Activated CD8-positive, alpha-beta memory T cell treated with anti-CD3 and anti-CD28 coated beads, Interleukin-2, amount 50 U/mL, for 1 hour (primary cell): ENCODE measurements around the gene MARK3.
A peak's percentile ranks its signal among the peaks of the same experiment; 100 is the strongest.

ENCODE experiments used
- DNase-seq: peaks from one replicate; pipeline ENCODE4 v3.0.0-alpha.2; 2020; ENCODE audit errors: extremely low read depth

The MARK3 gene

DNA sequence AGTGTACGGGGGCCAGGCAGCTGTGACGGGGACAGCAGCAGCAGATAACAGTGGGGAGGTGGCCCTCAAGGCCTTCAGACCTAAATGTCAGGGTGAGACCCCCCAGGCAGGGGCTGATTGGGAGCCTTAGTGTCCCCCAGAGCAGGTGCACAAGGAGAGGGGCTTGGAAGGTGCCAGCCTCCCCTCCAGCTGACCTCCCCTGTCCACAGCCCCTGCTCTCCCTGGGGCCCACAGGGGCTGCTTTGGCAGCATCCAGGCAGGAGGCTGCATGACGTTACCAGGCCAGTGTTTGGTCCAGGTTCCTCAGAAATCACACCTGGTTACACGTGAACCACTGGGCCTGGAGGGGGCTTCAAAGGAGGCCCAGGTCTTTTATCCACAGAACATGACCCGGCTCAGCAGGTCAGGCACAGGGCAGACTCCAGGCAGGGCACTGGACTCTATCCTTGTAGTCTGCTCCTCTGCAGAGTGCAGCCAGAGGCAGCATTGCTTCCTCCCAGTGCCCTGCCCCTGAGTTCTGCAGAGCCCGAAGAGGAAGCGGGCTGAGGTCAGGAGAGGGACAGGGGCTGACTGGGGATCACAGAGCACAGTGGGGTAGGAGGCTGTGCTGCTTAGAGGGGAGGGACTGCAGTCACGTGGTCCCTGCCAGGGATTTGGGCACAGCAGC is 141.2 kb downstream of the MARK3 start:
- DNase-seq, result no peak

- no peak for DNase-seq
Measured at GRCh38 chr14:103526914-103527248, 141.7 kb downstream of the MARK3 start.

- no peak for DNase-seq
Measured at GRCh38 chr14:103527408-103528145, 142.4 kb downstream of the MARK3 start.

GRCh38 chr14:103528146-103528586 is 143.0 kb downstream of the MARK3 start:
- no peak for DNase-seq

- peak; percentile 31 for DNase-seq
Measured at GRCh38 chr14:103528587-103529382, 143.6 kb downstream of the MARK3 start, which contains the start of gene TRMT61A. Gene TRMT61A (plus strand): TSS chr14:103529196. CDS start chr14:103529979, 783 bp downstream.

GRCh38 chr14:103529383-103530365 is 144.5 kb downstream of the MARK3 start:
- no peak for DNase-seq

DNA sequence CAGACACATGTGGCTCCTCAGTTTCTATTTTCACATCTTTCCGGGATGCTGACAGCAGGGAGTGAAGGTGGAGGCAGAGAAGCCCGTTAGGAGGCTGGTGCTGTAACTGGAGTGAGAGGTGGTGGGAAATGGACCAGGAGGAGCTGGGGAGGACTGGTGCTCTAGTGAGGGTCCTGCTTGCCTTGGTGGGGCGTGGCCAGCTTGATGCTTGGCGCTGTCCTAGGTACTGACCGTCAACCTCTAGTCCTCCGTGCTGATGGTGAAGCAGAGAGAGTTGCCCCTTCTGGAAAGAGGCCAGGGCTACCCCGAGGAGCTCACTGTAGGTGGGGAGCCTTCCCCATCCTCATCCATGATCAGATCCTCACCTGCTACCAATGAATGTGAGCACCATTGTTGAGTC is 145.2 kb downstream of the MARK3 start:
- no peak for DNase-seq

GRCh38 chr14:103530831-103531230 is 145.6 kb downstream of the MARK3 start:
- no peak for DNase-seq

GRCh38 chr14:103531421-103532215 is 146.4 kb downstream of the MARK3 start:
- no peak for DNase-seq

- DNase-seq, result no peak
Measured at GRCh38 chr14:103532216-103533136, 147.3 kb downstream of the MARK3 start.

- DNase-seq, result no peak
Measured at GRCh38 chr14:103533137-103533998, 148.2 kb downstream of the MARK3 start.

- no peak for DNase-seq
Measured at GRCh38 chr14:103533999-103534575, 148.9 kb downstream of the MARK3 start.

DNA sequence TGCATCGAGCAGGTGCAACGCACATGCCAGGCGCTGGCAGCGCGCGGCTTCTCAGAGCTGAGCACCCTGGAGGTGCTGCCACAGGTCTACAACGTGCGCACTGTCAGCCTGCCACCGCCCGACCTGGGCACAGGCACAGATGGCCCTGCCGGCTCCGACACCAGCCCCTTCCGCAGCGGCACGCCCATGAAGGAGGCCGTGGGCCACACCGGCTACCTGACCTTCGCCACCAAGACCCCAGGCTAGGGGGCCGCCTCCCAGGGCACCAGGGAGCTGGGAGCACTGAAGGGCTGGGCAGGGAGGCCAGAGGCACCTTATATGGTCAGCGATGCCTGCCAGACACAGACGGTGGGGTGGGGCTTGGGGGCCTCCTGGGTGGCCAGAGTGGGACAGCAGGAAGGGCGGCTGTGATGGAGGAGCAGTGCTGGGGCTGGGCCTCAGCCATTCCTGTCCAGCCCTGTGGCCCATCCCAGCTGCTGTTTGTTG is 149.4 kb downstream of the MARK3 start:
- no peak for DNase-seq

GRCh38 chr14:103535081-103535890 is 150.1 kb downstream of the MARK3 start:
- no peak for DNase-seq

DNA sequence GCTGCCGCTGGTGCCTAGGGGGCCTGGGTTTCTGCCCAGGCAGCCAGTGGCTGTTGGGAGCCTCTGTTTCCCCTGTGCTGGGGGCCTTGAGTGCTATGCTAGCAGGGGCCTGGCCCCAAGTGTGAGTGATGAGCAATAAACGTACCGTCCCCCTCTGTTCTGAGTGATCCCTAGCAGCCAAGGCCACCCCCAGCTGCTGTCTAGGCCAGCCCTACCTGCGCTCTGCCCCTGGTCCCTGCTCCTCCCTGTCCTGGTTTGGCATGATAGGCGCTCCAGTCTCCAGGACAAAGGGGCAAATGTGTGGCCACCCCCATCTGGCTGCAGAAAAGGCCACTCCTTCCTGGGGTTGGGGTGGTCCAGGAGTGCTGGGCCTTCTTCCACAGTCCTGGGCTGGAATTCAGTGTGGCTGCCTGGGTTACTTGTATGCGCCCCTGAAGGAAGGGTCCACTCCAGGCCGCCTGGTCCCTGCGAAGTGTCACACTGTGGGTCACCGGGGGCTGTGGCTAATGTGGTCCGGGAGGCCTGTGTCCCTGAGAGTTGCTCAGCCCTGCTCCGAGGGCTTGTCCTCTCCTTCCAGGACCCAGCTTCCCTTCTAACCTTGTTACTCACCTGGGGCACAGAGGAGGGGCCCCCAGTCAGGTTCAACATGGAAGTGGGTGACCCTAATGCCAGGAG is 150.8 kb downstream of the MARK3 start:
- DNase-seq, result no peak

DNA sequence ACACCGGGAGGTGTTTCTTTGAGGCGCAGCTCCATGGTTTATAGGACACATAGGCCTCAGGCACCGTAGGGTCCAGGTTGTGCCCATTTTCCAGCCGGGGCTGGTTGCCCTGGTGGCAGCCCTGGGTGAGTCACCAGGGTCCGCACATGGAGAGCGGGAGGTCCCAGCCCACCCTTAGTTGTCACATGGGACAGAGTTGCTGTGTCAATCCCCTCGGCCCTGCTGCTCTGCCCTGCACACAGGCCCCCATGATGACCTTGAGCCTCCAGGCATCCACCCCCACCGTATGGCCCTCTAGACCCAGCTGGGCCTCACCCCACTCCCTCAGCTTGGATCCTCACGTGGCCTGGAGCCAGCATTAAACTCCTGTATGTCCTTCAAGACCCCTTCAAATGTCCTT is 151.5 kb downstream of the MARK3 start:
- DNase-seq, result no peak
